Upper lobe of left lung (tissue), 6 donors: Measurements from ENCODE around the gene OR5L1. TPM values are rescaled to one million over a fixed set of nuclear protein-coding genes. Genes with fewer than 3 reads are reported as not detected.

ENCODE experiments used
- ATAC-seq, 2 donors: fragments of 200-7000 bp; cut with Tn5 transposase; one replicate each; pipeline ENCODE4 v1.9.1; 2022; ENCODE audit warnings: mild to moderate bottlenecking in 2 of 2, moderate library complexity in 2 of 2; ENCODE audit not compliant: low FRiP score in 2 of 2
- DNase-seq, 2 donors: peaks; one replicate each; pipeline ENCODE4 v3.0.0-alpha.2; 2019 to 2020
- H3K27ac ChIP-seq, 4 donors: fragments of 200-600 bp; sonication (generic); one replicate each; pipeline ENCODE4 v1.5.1; 2016 to 2019
- H3K27me3 ChIP-seq, 4 donors: fragments of 200-600 bp; sonication (generic); one replicate each; pipeline ENCODE4 v1.5.1; 2017 to 2019
- H3K36me3 ChIP-seq, 4 donors: fragments of 200-600 bp; sonication (generic); one replicate each; pipeline ENCODE4 v1.5.1; 2016 to 2019
- H3K4me1 ChIP-seq, 4 donors: fragments of 200-600 bp; sonication (generic); one replicate each; pipeline ENCODE4 v1.5.1; 2018 to 2019
- H3K4me3 ChIP-seq, 4 donors: fragments of 200-600 bp; sonication (generic); one replicate each; pipeline ENCODE4 v1.5.1; 2017 to 2019; ENCODE audit warnings: mild to moderate bottlenecking in 2 of 4, moderate library complexity in 1 of 4
- H3K9me3 ChIP-seq, 4 donors: fragments of 200-600 bp; sonication (generic); one replicate each; pipeline ENCODE4 v1.5.1; 2018 to 2019
- CTCF ChIP-seq, 6 experiments: fragments of 450-650 bp in 4 of 6; fragments of 200-600 bp in 2 of 6; sonication (generic) in 2 of 6; IDR thresholded peaks; one replicate each; pipeline ENCODE4 v1.5.1; 2016 to 2019; ENCODE audit warnings: antibody characterized with exemption in 6 of 6
- EP300 ChIP-seq, 4 donors: sonication (generic); formaldehyde crosslinking; IDR thresholded peaks; one replicate each; pipeline ENCODE4 v1.5.1; 2017; ENCODE audit warnings: antibody characterized with exemption in 4 of 4, control low read depth in 2 of 4
- POLR2A ChIP-seq, 4 donors: fragments of 450-650 bp; IDR thresholded peaks; one replicate each; pipeline ENCODE4 v1.5.1; 2016 to 2017; ENCODE audit warnings: antibody characterized with exemption in 4 of 4, mild to moderate bottlenecking in 2 of 4
- POLR2AphosphoS5 ChIP-seq, 2 donors: sonication (generic); formaldehyde crosslinking; IDR thresholded peaks; one replicate each; pipeline ENCODE4 v1.5.1; 2017; ENCODE audit warnings: antibody characterized with exemption in 2 of 2
- WGBS, 2 donors: methylation state at CpG; one replicate each; pipeline ENCODE4 v1.1.5; 2017 to 2018; 5-methylcytosine and 5-hydroxymethylcytosine counted together
- total RNA-seq, 6 donors: library from RNA; depleted of rRNA in 4 of 6; stranded (reverse); fragments of >200 nt in 4 of 6; gene quantifications; one replicate each; pipeline versions ENCODE4 v1.1.0 to v1.2.1, GENCODE V29; 2016 to 2021
- donor health status: DM: no; HTN: no; CAD: no; lungs with moderate emphysema.
- donor health status: DM: no; HTN: yes; CAD: no; lungs with severe emphysema.

OR5L1 gene
- not detected for total RNA-seq

DNA sequence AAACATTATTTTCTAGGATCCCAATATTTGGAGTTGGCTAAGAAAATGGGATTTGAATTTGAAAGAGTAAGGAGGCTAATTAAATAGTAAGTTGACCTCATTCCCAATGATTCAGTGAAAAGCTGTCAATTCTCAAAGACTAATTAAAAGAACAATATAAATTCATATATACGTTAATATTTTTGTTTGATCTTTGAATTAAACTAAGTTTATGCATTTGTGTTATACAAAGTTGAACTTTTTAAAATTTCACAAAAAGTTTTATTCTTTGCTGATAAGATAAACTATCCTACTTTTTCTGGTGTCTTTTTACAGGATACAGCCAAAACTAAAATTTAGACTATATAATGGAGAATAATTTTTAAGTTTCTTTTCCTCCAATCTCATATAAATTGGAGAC lies at the start of gene OR5L1:
Gene OR5L1, plus strand, starts transcription at position 301 of the 400 bp plus-strand sequence. CDS start 100 bp downstream, outside the sequence.
- H3K27ac ChIP-seq = no peak within 1 kb of the TSS
- no peaks in the 10 kb centered on the region for H3K27me3 ChIP-seq
- DNase-seq (no peak), ATAC-seq (no peak)
- no peaks in the 10 kb centered on the region for H3K4me1 ChIP-seq
- 90 to 97% methylated on average over 1 of the region's 1 CpG for WGBS, 2 donors
- H3K9me3 ChIP-seq = peaks cover 0 to 11% (median 0%) of the 10 kb centered on the region in 4 donors
- no peaks in the 10 kb centered on the region for H3K36me3 ChIP-seq
- TF ChIP-seq POLR2AphosphoS5 (IDR thresholded peaks at IDR 0.05) (no peak), EP300 (IDR thresholded peaks at IDR 0.05) (no peak), POLR2A (IDR thresholded peaks at IDR 0.05) (no peak), CTCF (IDR thresholded peaks at IDR 0.05) (no peak)
- no peak within 1 kb of the TSS for H3K4me3 ChIP-seq

GRCh38 chr11:55773138-55773537 lies 38.0 kb upstream of the OR5L1 start, which contains the start of gene OR5D13:
Gene OR5D13, plus strand, starts transcription at chr11:55773438. Its CDS starts 0 bp downstream, at chr11:55773438.
- Histone ChIP-seq H3K9me3 (no peaks in the 10 kb centered on the region), H3K4me3 (no peak within 1 kb of the TSS), H3K27me3 (no peaks in the 10 kb centered on the region), H3K27ac (no peak within 1 kb of the TSS), H3K4me1 (no peaks in the 10 kb centered on the region), H3K36me3 (no peaks in the 10 kb centered on the region)
- DNase-seq = no peak
- TF ChIP-seq POLR2AphosphoS5 (IDR thresholded peaks at IDR 0.05) = no peak
- no peak for TF ChIP-seq EP300 (IDR thresholded peaks at IDR 0.05)
- no peak for TF ChIP-seq POLR2A (IDR thresholded peaks at IDR 0.05)
- no peak for TF ChIP-seq CTCF (IDR thresholded peaks at IDR 0.05)
- no peak for ATAC-seq

DNA sequence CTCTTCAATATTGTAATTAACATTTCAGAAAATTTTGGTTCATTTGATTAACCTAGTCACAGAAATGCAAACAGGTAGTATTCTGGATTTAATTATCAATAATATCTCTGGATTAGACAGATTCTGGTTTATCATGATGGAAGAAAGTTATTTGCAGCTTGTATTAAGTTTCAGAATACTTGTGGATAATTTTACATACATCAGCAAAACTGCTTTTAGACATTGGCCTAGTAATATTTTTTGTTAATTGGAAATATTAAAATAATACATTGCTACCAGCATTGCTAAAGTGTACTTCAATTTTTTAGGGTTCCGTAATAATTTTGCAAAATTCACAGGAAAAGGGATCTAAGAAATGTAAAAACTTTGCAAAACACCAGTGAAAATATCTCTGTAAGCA lies 19.6 kb upstream of the OR5L1 start:
- ATAC-seq (no peak), DNase-seq (no peak)
- Histone ChIP-seq H3K36me3 (no peaks in the 10 kb centered on the region), H3K4me1 (no peaks in the 10 kb centered on the region), H3K9me3 (no peaks in the 10 kb centered on the region), H3K27me3 (no peaks in the 10 kb centered on the region), H3K27ac (no peak overlapping the region), H3K4me3 (no peak overlapping the region)
- 76 to 78% methylated on average over 1 of the region's 1 CpG for WGBS, 2 donors
- TF ChIP-seq POLR2A (IDR thresholded peaks at IDR 0.05) (no peak), EP300 (IDR thresholded peaks at IDR 0.05) (no peak), POLR2AphosphoS5 (IDR thresholded peaks at IDR 0.05) (no peak), CTCF (IDR thresholded peaks at IDR 0.05) (no peak)

GRCh38 chr11:55793321-55793720 lies 17.8 kb upstream of the OR5L1 start:
- TF ChIP-seq POLR2A (IDR thresholded peaks at IDR 0.05) (no peak), POLR2AphosphoS5 (IDR thresholded peaks at IDR 0.05) (no peak), CTCF (IDR thresholded peaks at IDR 0.05) (no peak)
- H3K4me3 ChIP-seq = no peak overlapping the region
- no peak for ATAC-seq
- no peak overlapping the region for H3K27ac ChIP-seq
- no peaks in the 10 kb centered on the region for H3K27me3 ChIP-seq
- H3K9me3 ChIP-seq = no peaks in the 10 kb centered on the region
- no peaks in the 10 kb centered on the region for H3K36me3 ChIP-seq
- DNase-seq = no peak
- 53 to 73% methylated on average over 2 of the region's 2 CpGs for WGBS, 2 donors
- H3K4me1 ChIP-seq = no peaks in the 10 kb centered on the region

- Histone ChIP-seq H3K36me3 (no peaks in the 10 kb centered on the region), H3K27me3 (no peaks in the 10 kb centered on the region), H3K4me3 (no peak within 1 kb of the TSS), H3K27ac (no peak within 1 kb of the TSS), H3K4me1 (no peaks in the 10 kb centered on the region), H3K9me3 (no peaks in the 10 kb centered on the region)
- TF ChIP-seq POLR2AphosphoS5 (IDR thresholded peaks at IDR 0.05) = no peak
- TF ChIP-seq EP300 (IDR thresholded peaks at IDR 0.05) = no peak
- TF ChIP-seq POLR2A (IDR thresholded peaks at IDR 0.05) = no peak
- no peak for TF ChIP-seq CTCF (IDR thresholded peaks at IDR 0.05)
- ATAC-seq (no peak), DNase-seq (no peak)
Observed at GRCh38 chr11:55795256-55795655, 15.9 kb upstream of the OR5L1 start, which contains the start of gene OR5D14. Gene OR5D14, plus strand, starts transcription at chr11:55795556. Its CDS starts 0 bp downstream, at chr11:55795556.
